Activated CD8-positive, alpha-beta T cell treated with anti-CD3 and anti-CD28 coated beads for 36 hours (primary cell): ENCODE results near the gene MYO9A. TPM values are rescaled to one million over a fixed set of nuclear protein-coding genes. Genes with fewer than 3 reads are reported as not detected.
"Not testable (repeated sequence)": the region's sequence is repeated elsewhere in the genome, so short reads cannot be mapped to it uniquely, and the experiment has no call there.

Experiments
- ATAC-seq: fragments of 200-7000 bp; cut with Tn5 transposase; one replicate; pipeline ENCODE4 v1.10.0; 2021; ENCODE audit warnings: mild to moderate bottlenecking, moderate library complexity
- CTCF ChIA-PET: fragments of 350-600 bp; sonication (Branson Sonifier 250); formaldehyde crosslinking; loops from one replicate; lab custom pipeline; 2021; ENCODE audit warnings: antibody characterized with exemption; lab: Charles Lee
- POLR2A ChIA-PET: fragments of 350-600 bp; sonication (Branson Sonifier 250); formaldehyde crosslinking; loops from one replicate; lab custom pipeline; 2021; ENCODE audit warnings: antibody characterized with exemption; lab: Charles Lee
- DNase-seq: peaks from one replicate; pipeline ENCODE4 v3.0.0-alpha.2; 2020
- H3K27ac Mint-ChIP-seq: one replicate; pipeline ENCODE4 v1.8.0; 2021; ENCODE audit warnings: mild to moderate bottlenecking, mixed read lengths
- H3K27me3 Mint-ChIP-seq: one replicate; pipeline ENCODE4 v1.8.0; 2021; ENCODE audit warnings: mixed read lengths
- H3K36me3 Mint-ChIP-seq: one replicate; pipeline ENCODE4 v1.8.0; 2021; ENCODE audit warnings: low read depth, mixed read lengths
- H3K4me1 Mint-ChIP-seq: one replicate; pipeline ENCODE4 v1.8.0; 2021; ENCODE audit warnings: low read depth, mixed read lengths
- H3K4me3 Mint-ChIP-seq: one replicate; pipeline ENCODE4 v1.8.0; 2021; ENCODE audit warnings: mild to moderate bottlenecking, moderate library complexity, mixed read lengths
- H3K9me3 Mint-ChIP-seq: one replicate; pipeline ENCODE4 v1.8.0; 2021; ENCODE audit warnings: mixed read lengths
- intact Hi-C: fragments of 100-400 bp; cut with micrococcal nuclease; formaldehyde crosslinking; loops from one replicate; pipeline ENCODE4 v1.10.0; 2022
- total RNA-seq, 2 experiments: library from RNA; stranded (reverse); gene quantifications; one replicate each; pipeline ENCODE4 v1.2.3, GENCODE V29; 2021
- TF ChIP-seq, protein P1 (sequence below): fragments of 200-600 bp; IDR thresholded peaks from one replicate; pipeline ENCODE4 v1.8.0; 2022; ENCODE audit warnings: antibody characterized with exemption, mild to moderate bottlenecking

MYO9A gene
- total RNA-seq, 2 experiments from 2014 or later: 16.8 to 18.7 TPM

DNA sequence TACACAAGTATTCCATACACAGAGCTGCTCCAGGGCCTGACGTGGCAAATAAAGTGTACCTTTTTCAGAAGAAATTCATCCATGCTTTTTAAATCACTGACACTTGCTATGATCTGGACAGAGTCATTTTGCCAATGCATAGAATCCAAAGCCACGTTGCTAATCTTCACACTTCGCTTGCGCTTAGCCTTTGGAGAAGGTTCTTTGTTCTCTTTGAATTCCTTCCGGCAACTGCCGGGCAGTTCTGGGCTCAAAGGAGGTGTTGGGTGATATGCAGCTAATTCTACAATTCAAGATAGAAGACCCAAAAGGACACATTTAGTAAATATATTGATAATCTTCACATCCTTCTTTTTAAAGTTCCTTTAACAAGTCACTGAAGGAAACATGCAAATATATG lies 237.7 kb downstream of the MYO9A start:
- peaks cover 15% of the 10 kb centered on the region for H3K36me3 Mint-ChIP-seq
- TF ChIP-seq, protein P1, sequence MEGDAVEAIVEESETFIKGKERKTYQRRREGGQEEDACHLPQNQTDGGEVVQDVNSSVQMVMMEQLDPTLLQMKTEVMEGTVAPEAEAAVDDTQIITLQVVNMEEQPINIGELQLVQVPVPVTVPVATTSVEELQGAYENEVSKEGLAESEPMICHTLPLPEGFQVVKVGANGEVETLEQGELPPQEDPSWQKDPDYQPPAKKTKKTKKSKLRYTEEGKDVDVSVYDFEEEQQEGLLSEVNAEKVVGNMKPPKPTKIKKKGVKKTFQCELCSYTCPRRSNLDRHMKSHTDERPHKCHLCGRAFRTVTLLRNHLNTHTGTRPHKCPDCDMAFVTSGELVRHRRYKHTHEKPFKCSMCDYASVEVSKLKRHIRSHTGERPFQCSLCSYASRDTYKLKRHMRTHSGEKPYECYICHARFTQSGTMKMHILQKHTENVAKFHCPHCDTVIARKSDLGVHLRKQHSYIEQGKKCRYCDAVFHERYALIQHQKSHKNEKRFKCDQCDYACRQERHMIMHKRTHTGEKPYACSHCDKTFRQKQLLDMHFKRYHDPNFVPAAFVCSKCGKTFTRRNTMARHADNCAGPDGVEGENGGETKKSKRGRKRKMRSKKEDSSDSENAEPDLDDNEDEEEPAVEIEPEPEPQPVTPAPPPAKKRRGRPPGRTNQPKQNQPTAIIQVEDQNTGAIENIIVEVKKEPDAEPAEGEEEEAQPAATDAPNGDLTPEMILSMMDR: no peak
- no peak overlapping the region for H3K4me3 Mint-ChIP-seq
- intact Hi-C loops: no loop called here
- ATAC-seq: no peak
- H3K27ac Mint-ChIP-seq: no peak overlapping the region
- CTCF ChIA-PET: interaction anchor here (1.2 kb wide), 1 partner anchor 18 kb away, joined by 3 read pairs; no protein-coding TSS in a partner anchor
- no peaks in the 10 kb centered on the region for H3K27me3 Mint-ChIP-seq
- POLR2A ChIA-PET: no interaction called here
- no peaks in the 10 kb centered on the region for H3K4me1 Mint-ChIP-seq
- H3K9me3 Mint-ChIP-seq: no peaks in the 10 kb centered on the region
- no peak for DNase-seq

DNA sequence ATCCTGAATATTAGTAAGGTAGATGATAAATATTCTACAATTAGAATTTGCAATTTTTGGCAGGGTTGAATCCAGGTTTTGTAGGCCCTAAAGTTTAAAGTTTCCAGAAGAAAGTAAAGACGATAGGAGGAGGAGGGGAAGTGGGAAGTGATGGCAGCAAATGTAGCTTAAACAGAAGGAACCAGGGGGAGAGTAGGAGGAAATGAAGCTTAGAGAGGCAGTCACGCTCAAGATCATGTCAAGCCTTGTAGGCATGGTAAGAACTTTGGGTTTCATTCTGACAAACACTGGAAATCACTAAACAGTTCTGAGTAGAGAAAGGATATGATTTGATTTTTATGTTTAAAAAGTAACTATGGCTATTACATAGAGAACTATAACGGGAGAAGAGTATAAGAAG lies 243.7 kb downstream of the MYO9A start:
- Mint-ChIP-seq H3K27ac (no peak overlapping the region), H3K9me3 (no peaks in the 10 kb centered on the region), H3K27me3 (no peaks in the 10 kb centered on the region), H3K4me3 (no peak overlapping the region), H3K36me3 (peaks cover 10% of the 10 kb centered on the region), H3K4me1 (no peaks in the 10 kb centered on the region)
- ATAC-seq: no peak
- no peak for DNase-seq
- ChIA-PET CTCF (no interaction called here), POLR2A (no interaction called here)
- TF ChIP-seq, protein P1: no peak
- intact Hi-C loops: no loop called here

DNA sequence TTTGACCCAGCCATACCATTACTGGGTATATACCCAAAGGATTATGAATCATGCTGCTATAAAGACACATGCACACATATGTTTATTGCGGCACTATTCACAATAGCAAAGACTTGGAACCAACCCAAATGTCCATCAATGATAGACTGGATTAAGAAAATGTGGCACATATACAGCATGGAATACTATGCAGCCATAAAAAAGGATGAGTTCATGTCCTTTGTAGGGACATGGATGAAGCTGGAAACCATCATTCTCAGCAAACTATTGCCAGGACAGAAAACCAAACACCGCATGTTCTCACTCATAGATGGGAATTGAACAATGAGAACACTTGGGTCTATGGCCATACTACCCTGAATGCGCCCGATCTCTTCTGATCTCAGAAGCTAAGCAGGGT lies 259.7 kb downstream of the MYO9A start:
- H3K27ac Mint-ChIP-seq, ATAC-seq, POLR2A ChIA-PET, H3K4me3 Mint-ChIP-seq, H3K9me3 Mint-ChIP-seq, intact Hi-C loops, DNase-seq, H3K4me1 Mint-ChIP-seq, H3K27me3 Mint-ChIP-seq, CTCF ChIA-PET: not testable (repeated sequence)
- peaks cover 24% of the 10 kb centered on the region for H3K36me3 Mint-ChIP-seq

DNA sequence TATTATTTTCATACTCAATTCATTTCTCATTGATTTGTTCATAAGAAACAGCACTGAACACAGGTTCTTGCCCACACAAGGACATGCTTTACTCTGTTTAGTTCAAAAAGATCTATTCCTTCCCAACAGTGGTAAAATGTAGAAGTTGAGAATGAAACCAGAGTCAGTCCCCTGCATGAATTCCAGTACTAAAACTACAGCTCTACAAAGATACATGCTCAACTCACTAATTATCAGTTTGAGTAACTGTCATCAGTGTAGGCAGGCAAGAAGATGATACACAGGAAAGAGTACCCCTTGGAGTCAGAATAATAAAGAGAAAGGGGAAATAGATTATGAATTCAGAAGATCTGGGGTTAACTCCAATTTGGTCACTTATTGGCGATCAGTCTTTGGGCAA lies 264.4 kb downstream of the MYO9A start:
- ATAC-seq: no peak
- Mint-ChIP-seq H3K4me1 (no peaks in the 10 kb centered on the region), H3K27me3 (no peaks in the 10 kb centered on the region), H3K9me3 (no peaks in the 10 kb centered on the region), H3K36me3 (peaks cover 16% of the 10 kb centered on the region), H3K4me3 (no peak overlapping the region), H3K27ac (no peak overlapping the region)
- CTCF ChIA-PET: no interaction called here
- TF ChIP-seq, protein P1: no peak
- intact Hi-C loops: no loop called here
- POLR2A ChIA-PET: no interaction called here
- DNase-seq: no peak

DNA sequence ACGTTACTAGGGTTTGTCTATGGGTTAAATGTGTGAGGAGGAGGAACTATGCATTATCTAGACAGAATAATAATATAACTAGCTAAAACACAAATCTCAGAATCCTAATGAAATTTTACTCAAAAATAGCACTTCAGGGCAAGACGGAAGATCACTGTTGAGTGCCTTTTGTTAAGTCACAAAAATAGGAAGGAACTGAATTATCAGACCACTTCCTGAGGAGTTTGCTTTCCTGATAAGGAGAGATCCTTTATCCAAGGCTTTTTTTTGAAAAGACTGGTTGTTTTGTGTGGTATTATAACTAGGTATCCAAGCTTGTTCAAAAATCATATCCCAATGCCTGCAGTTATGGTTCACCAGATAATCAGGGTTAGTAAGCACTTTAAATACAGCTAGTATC lies 273.0 kb downstream of the MYO9A start:
- Mint-ChIP-seq H3K27ac (no peak overlapping the region), H3K36me3 (peaks cover 17% of the 10 kb centered on the region), H3K9me3 (no peaks in the 10 kb centered on the region), H3K4me1 (peaks cover 1% of the 10 kb centered on the region), H3K4me3 (no peak overlapping the region), H3K27me3 (no peaks in the 10 kb centered on the region)
- intact Hi-C loops: no loop called here
- ATAC-seq (no peak), DNase-seq (no peak)
- TF ChIP-seq, protein P1: no peak
- ChIA-PET CTCF (no interaction called here), POLR2A (no interaction called here)

DNA sequence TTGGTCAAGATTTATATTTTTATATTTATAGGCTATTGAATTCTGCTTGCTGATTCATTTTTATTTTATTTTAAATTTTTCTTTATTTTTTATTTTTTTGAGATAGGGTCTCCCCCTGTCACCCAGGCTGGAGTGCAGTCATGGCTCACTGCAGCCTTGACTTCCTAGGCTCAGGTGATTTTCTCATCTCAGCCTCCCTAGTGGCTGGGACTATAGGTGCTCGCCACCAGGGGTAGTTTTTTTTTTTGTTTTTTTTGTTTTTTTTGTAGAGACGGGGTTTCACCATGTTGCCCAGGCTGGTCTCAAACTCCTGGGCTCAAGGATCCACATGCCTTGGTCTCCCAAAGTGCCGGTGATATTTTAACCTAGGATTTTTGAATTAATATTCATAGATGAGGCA lies 276.4 kb downstream of the MYO9A start:
- intact Hi-C loops: no loop called here
- Mint-ChIP-seq H3K4me1 (peaks cover 12% of the 10 kb centered on the region), H3K36me3 (peaks cover 6% of the 10 kb centered on the region), H3K9me3 (no peaks in the 10 kb centered on the region), H3K27ac (no peak overlapping the region), H3K27me3 (no peaks in the 10 kb centered on the region), H3K4me3 (no peak overlapping the region)
- POLR2A ChIA-PET: no interaction called here
- no peak for ATAC-seq
- CTCF ChIA-PET: no interaction called here
- no peak for DNase-seq
- TF ChIP-seq, protein P1: no peak
